KOPT-K1 (cell line): ENCODE results near the gene ZNF764.
"Not testable (repeated sequence)": the region's sequence is repeated elsewhere in the genome, so short reads cannot be mapped to it uniquely, and the experiment has no call there.

Experiments
- H3K27ac ChIP-seq: fragments of 200-600 bp; sonication (generic); 2 replicates; pipeline ENCODE4 v1.5.1; 2016; ENCODE audit warnings: antibody characterized with exemption, mild to moderate bottlenecking, low read depth, low read length; ENCODE audit not compliant: poor library complexity, severe bottlenecking
- H3K36me3 ChIP-seq: fragments of 200-600 bp; sonication (generic); 2 replicates; pipeline ENCODE4 v1.5.1; 2017; ENCODE audit warnings: antibody characterized with exemption, mild to moderate bottlenecking, low read length, moderate library complexity; ENCODE audit not compliant: insufficient read depth
- H3K9me3 ChIP-seq: fragments of 200-600 bp; sonication (generic); 2 replicates; pipeline ENCODE4 v1.5.1; 2017; ENCODE audit warnings: antibody characterized with exemption, low read length, mild to moderate bottlenecking; ENCODE audit not compliant: insufficient read depth, poor library complexity, severe bottlenecking

The ZNF764 gene

DNA sequence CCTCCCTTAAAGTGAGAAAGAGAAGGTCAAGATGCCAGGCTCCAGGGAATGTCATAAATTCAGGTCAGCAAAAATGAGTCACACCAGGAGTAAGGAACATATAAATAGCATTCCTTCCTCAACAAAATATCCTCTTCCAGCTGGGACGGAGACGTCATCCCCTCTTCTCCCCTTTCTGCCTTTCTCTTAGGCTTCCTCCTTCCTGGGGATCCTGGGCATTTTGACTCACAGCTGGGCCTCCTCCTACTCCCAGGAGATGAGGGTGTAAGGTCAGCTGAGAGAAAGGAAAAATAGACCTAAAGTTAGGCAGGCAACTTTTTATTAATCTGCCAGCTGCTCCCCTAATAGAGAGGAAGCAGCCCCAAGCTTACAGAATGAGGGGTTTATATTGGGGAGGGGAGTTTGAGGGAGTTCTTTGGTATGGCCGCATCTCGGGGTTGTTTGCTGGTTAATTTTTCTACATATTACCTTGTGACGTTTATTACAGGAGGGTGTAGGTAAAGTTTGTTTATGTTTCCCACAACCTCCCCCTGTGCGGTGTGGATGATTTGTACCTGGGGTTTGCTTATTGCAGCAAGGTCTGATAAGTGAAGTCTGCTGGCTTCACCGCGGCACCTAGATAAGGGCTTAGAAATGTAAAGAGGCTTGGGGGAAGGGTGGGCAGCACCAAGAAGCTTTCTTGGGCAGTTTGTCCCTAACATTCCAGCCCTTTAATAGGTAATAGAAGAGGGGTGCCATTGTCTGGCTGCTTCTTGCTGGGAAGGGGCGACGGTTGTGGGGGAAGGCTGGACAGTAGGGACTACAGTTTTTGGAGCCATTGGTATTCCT, 16.5 kb downstream of the ZNF764 start:
- Histone ChIP-seq H3K36me3 (no peaks in the 10 kb centered on the region), H3K9me3 (no peaks in the 10 kb centered on the region), H3K27ac (no peak overlapping the region)

DNA sequence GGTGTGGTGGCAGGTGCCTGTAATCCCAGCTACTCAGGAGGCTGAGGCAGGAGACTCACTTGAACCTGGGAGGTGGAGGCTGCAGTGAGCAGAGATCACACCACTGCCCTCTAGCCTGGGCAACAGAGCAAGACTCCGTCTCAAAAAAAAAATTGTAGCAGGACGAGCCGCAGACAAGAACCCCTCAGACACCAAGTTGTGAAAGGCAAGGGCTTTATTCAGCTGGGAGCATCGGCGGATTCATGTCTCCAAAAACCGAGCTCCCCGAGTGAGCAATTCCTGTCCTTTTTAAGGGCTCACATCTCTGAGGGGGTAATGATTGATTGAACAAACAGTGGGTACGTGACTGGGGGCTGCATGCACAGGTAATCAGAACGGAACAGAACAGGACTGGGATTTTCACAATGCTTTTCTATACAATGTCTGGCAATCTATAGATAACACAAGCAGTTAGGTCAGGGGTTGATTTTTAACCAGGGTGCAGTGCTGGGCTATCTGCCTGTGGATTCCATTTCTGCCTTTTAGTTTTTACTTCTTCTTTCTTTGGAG, 17.2 kb downstream of the ZNF764 start:
- not testable (repeated sequence) for H3K9me3 ChIP-seq, H3K36me3 ChIP-seq, H3K27ac ChIP-seq

DNA sequence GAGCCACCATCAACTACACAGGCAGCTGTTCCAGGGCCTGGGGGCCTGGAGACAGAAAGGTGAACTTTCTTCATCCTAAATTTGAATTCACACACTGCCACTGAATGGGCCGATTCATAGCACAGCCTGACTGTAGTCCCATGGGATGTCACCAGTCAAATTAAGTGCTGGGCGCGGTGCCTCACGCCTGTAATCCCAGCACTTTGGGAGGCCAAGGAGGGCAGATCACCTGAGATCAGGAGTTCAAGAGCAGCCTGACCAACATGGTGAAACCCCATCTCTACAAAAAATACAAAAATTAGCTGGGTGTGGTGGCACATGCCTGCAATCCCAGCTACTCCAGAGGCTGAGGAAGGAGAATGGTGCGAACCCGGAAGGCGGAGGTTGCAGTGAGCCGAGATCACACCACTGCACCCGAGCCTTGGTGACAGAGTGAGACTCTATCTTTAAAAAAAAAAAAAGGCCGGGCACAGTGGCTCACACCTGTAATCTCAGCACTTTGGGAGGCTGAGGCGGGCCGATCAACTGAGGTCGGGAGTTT, 18.1 kb downstream of the ZNF764 start:
- H3K36me3 ChIP-seq, H3K9me3 ChIP-seq, H3K27ac ChIP-seq: not testable (repeated sequence)

DNA sequence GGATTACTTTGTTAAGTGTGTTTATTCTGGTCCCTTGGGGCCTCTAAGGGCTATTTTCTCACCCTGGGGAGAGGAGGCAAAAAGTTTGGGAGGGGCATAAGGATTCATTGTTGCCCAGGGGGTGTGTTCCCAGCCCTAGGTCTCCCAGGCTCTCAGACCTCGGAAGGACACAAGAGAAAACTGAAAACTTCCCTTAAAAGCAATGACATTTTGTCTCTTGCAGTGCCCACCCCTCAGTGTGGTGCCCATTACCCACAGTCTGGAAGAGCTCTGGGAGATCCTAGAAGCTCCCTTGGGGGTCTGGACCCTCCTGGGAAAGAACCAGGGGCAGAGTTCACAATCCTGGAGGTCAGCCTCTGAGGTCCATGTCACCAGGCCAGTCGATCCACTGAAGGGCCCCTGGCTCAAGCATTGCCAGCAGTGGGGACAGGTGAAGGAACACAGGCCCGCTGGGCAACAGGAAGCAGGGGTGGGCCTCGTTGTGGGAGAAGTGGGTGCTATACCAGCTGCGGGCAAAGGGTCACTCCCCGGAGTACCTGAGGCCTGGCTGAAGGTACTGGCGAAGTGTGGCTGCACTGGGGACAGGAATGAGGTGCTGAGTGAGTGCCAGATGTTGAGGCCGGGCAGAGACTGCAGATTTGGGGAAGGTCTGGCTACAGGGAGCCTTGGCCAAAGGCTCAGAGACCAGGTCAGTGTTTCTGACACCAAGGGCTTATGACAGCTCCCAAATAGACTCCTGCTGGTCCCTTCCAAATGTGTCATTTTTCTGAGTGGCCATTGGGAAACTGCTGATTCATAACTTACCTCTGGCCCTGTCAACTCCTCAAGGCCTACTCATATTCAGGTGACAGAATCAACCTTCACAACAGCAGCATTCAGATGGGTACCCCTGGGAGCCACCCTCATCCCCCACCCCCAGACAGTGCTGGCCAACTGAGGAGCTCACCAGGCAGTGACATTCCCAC, 18.9 kb downstream of the ZNF764 start:
- Histone ChIP-seq H3K36me3 (no peaks in the 10 kb centered on the region), H3K9me3 (no peaks in the 10 kb centered on the region), H3K27ac (no peak overlapping the region)

DNA sequence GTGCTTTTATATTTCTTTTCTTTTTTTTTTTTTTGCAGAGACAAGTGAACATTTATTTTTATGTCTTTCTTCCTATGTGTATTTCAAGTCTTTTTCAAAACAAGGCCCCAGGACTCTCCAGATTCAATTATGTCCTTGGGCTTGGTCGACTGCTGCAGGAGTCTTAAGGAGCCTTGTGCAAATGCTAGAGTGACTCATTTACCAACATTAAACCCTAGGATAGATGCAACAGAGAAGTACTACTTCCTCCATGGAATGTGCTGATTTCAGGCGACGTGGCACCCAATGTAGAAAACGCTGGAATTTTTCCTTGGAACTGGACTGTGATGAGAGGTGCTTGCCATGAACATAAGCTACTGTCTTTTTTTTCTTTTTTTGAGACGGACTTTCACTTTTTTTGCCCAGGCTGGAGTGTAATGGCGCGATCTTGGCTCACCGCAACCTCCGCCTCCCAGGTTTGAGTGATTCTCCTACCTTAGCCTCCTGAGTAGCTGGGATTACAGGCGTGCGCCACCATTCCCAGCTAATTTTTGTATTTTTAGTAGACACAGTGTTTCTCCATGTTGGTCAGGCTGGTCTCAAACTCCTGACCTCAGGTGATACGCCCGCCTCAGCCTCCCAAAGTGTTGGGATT, 21.7 kb downstream of the ZNF764 start:
- H3K36me3 ChIP-seq, result peaks cover 17% of the 10 kb centered on the region
- not testable (repeated sequence) for H3K9me3 ChIP-seq
- peak overlapping the region; percentile 96 for H3K27ac ChIP-seq

DNA sequence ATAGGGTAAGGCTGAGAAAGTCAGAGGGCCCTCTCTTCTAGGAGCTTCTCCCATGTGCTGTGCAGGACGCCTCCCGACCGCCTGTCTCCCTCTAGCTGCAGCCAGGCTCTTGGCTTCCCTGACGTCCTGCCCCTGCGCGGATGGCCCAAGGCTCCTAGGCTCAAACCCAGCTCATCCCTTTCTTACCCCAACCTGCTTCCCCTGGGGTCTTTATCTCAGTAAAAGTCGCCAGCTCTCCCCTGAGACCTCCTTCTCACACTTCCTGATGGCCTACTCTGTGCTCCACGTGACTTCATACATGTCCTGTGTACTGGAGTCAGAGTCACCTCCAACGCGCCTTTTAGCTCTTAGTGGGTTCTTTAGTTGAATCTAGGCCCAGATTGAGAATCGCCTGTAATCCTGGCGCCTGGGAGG, 22.4 kb downstream of the ZNF764 start:
- Histone ChIP-seq H3K27ac (peak overlapping the region; percentile 96), H3K9me3 (no peaks in the 10 kb centered on the region), H3K36me3 (peaks cover 24% of the 10 kb centered on the region)

DNA sequence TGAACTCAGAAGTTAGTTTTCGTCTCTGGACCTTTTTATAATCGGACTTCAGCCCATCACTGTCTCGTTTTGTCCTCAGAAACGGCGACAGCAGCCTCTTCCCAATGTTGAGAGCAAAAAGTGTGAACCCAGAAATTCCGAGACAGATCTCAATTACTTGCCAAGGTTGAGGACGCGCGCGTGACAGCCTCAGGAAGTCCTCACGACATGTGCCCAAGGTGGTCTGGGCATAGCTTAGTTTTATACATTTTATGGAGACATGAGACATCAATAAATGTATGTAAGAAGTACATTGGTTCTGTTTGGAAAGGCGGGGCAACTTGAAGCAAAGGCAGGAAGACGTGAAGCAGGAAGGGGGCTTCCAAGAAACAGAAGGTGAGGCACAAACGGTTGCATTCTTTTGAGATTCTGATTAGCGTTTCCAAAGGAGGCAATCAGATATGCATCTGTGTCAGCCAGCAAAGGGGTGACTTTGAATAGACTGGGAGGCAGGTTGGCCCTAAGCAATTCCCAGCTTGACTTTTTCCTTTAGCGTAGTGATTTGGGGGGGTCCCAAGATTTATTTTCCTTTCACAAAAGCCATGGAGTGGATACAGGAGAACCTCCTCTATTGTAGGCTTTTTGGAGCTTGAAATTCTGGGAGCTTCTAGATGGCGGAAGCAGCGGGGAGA, 22.9 kb downstream of the ZNF764 start:
- peaks cover 30% of the 10 kb centered on the region for H3K36me3 ChIP-seq
- H3K9me3 ChIP-seq, result no peaks in the 10 kb centered on the region
- peak overlapping the region; percentile 96 for H3K27ac ChIP-seq

DNA sequence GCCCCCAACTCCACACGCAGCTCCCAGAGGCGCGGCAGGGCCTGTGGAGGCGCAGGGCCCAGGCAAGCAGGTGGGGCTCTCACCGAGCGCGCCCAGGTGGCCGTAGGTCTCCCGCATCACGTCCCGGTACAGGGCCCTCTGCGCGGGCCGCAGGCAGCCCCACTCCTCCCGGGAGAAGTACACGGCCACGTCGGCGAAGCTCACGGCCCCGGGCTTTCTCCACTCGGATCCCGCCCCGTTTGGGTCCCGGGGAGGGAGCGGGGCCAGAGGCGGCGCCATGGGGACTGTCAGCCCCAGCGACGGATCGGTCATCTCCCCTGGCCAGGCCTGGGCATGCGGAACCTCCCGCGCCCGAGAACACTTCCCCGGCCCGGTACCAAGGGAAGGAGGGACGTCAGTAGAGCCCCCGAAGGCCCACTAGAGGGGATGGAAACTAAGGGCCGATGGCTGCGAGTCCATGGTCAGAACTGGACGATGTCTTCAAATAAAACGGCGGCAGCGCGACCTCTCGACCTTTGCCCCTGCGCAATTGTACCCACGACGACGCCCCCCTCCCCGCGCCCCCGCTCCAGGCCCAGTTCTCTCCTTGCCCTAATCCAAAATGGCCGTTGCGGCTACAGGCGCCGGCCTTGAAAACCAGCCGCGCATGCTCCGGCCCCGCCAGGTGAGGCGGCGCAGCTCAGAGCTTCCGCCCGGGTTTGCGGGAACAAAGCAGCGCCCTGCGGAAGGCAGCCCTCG, 23.6 kb downstream of the ZNF764 start, which contains the start of gene ZNF747:
ZNF747 (minus strand) TSS at position 491 of the 738 bp plus-strand sequence; CDS start at position 312, 179 bp downstream.
- peak within 1 kb of the TSS; percentile 96 for H3K27ac ChIP-seq

DNA sequence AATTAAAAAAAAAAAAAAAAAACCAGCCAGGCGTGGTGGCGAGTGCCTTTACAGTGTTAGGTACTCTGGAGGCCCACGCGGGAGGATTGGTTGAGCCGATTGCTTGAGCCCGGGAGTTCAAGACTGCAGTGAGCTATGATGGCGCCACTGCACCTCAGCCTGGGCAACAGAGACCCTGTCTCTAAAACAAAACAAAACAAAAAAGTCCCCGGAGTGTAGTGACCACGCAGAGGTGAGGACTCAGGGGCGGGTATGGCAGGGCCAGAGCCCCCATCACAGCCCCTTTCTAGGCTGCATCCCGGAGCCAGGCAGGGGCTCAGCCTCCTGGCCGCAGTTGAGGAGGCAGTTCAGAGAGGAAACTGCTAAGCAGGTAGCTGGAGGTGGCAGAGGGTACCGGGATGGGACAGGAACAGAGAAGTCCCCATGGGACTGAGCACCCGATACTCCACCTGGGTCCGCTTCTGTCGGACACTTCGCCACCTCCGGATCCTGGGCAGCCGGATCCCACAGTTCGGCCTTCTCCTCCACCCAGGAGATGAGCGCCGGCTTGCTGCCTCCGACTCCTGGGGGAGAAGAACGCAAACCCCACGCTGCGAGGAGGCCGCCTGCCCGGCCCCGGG, 24.3 kb downstream of the ZNF764 start:
- H3K27ac ChIP-seq, result peak overlapping the region; percentile 96
- H3K9me3 ChIP-seq, result no peaks in the 10 kb centered on the region
- H3K36me3 ChIP-seq, result peaks cover 31% of the 10 kb centered on the region

More for the DNA sequence above, 23.6 kb downstream of the ZNF764 start, which contains the start of gene ZNF747:
- Histone ChIP-seq H3K9me3 (no peaks in the 10 kb centered on the region), H3K36me3 (peaks cover 31% of the 10 kb centered on the region)

DNA sequence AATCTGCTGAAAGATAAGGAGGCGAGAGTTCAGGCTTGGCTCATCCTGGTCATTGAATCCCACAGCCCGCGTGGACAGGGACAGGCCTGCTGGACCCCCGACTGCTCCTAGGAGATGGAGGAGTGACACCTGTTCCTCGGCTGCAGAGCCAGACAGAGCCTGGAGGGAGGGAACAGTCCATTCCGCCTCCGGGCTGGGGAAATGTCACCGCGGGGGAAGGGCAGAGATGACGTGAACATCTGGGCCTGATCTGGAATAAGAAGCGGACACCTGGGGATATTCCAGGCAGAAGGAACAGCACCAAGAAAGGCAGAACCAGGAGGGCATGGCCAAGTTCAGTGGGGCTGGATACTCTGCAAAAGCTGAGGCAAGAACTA, 25.0 kb downstream of the ZNF764 start:
- no peaks in the 10 kb centered on the region for H3K9me3 ChIP-seq
- H3K27ac ChIP-seq, result peak overlapping the region; percentile 96
- peaks cover 31% of the 10 kb centered on the region for H3K36me3 ChIP-seq

DNA sequence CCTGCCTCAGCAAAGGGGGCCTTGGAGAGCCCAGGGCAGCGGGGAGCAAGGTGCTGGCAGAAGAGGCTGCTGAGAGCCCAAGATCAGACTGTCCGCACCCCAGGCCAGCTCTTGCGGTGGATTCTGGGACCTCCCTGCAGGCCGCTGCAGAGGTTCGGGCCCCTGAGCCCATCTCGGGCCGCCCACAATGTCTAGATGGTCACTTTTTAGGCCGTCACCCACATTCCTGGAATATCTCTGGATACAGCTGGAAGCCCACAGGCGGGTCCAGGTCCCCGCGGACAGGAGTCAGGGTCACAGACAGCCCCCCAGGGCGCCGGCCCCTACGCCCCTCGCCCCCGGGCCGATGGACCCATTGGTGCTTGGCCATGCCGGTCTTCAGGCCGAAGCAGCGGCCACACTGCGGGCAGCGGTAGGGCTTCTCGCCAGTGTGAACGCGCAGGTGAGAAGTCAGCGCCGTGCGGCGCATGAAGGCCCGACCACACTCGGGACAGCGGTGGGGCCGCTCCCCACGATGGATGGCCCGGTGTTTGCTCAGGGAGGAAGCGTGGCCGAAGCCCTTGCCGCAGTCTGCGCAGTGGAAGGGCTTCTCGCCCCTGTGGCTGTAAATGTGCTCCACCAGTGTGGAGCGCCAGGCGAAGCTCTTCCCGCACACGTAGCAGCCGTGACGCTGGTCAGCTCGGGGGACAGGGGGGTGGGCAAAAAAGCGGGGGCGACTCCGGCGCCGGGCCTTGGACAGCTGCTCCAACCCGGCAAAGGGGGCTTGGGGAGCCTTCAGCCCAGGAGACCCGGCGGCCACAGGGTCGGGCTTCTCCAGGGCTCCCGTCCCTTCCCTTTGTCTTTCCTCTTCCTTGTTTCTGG, 25.7 kb downstream of the ZNF764 start:
- Histone ChIP-seq H3K27ac (no peak overlapping the region), H3K9me3 (no peaks in the 10 kb centered on the region)

DNA sequence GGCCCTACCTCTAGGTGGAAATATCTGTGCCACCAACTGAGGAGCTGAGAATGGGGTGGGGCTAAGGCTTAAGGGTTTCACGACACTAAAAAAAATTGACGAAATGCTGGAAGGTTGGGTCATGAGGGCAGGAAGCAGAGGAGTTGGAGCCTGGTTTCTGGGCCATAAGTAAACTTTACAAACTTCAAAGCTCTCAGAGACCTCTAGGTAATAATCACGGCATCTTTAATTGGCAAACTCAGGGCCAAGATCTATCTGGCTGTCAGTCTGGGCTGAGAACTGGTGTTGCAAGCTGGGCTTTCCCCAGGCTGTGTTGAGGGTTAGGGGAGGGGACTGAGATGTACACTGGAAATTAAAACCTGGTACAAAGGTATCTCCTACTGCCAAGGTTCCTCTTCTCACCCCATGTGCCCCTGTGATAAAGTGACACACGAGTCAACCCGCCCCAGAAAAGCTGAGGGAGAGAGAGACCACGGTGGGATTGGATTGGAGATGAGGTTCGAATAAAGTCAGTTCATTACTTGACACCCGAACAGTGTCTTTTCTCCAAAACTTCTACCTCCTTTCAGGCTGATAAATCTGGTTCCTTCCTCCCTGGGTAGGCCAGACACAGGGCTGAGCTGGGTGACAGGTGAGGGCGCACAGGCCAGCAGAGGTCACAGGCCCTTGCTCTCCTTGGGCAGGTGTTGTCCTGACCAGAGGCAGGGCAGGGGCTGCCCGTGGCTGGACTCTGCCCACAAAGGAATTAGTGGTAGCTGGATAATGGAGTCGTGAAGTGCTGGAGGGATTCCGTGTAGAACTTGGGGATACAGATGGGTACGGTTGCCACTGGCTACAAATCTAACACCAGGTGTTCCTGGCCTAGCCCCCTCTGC, 27.8 kb downstream of the ZNF764 start:
- Histone ChIP-seq H3K9me3 (no peaks in the 10 kb centered on the region), H3K36me3 (peaks cover 31% of the 10 kb centered on the region), H3K27ac (no peak overlapping the region)

More for the DNA sequence above, 25.7 kb downstream of the ZNF764 start:
- H3K36me3 ChIP-seq, result peaks cover 31% of the 10 kb centered on the region
